ENCODE measurements around the gene RPP14. TPM values are rescaled to one million over a fixed set of nuclear protein-coding genes. Genes with fewer than 3 reads are reported as not detected.
"Not testable (repeated sequence)": the region's sequence is repeated elsewhere in the genome, so short reads cannot be mapped to it uniquely, and the experiment has no call there.

RPP14 gene
- total RNA-seq, 1 experiment from 2014 or later: 15.2 TPM

DNA sequence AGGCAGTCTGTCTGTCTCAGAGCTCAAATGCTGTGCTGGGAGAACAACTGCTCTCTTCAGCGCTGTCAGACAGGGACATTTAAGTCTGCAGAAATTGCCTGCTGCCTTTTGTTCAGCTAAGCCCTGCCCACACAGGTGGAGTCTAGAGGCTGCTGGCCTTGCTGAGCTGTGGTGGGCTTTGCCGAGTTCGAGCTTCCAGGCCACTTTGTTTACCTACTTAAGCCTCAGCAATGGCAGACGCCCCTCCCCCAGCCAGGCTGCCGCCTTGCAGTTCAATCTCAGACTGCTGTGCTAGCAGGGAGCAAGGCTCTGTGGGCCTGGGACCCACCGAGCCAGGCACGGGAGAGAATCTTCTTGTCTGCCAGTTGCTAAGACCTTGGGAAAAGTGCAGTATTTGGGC is 25.0 kb upstream of the RPP14 start:
- no peak overlapping the region for H3K4me3 ChIP-seq

DNA sequence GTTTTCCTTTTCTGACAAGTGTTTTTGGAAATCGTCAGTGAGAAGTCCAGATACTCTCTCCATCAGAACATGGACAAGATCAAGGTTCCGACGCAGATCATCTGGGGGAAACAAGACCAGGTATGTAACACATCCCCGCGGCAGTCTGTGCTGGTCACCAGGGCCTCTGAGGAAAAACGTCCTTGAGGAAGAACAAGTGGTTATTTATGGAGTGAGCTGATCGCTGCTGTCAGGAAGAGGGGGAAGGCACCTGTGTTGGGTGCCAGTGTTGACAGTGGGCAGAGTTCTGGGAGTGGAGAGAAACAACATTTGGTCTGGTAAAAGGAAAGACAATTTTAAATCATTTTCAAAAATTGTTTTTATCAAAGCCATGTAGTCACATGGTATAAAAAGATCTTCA is 20.7 kb upstream of the RPP14 start:
- DNase-seq: no peak
- Histone ChIP-seq H3K4me3 (no peak overlapping the region), H3K9me3 (replicated peaks) (no peaks in the 10 kb centered on the region), H3K36me3 (no peaks in the 10 kb centered on the region), H3K4me1 (no peaks in the 10 kb centered on the region), H3K27ac (no peak overlapping the region), H3K27me3 (no peaks in the 10 kb centered on the region)

More for the DNA sequence above, 25.0 kb upstream of the RPP14 start:
- DNase-seq: no peak
- H3K4me1 ChIP-seq: no peaks in the 10 kb centered on the region
- H3K36me3 ChIP-seq: no peaks in the 10 kb centered on the region
- no peaks in the 10 kb centered on the region for H3K27me3 ChIP-seq
- H3K27ac ChIP-seq: no peak overlapping the region
- H3K9me3 ChIP-seq (replicated peaks): no peaks in the 10 kb centered on the region

DNA sequence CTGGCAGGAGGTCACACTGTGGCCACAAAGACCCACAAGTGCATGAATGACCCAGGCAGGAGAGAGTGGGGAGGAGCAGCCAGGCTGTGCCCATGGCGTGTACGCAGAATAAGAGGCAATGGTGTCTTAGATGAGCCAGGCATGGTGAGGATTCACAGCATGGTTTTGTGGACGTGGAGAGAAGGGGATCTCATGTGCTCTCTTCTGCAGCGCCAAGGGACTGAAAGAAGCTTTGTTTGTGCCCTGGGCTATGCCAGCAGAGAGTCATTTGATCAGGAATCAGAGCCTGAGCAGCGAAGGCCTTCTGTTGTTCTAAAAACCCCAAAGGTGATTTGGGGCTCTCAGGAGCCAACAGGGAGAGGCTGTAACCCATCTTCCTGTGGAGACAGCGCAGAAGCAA is 18.7 kb upstream of the RPP14 start:
- Histone ChIP-seq H3K27me3 (no peaks in the 10 kb centered on the region), H3K36me3 (no peaks in the 10 kb centered on the region)

DNA sequence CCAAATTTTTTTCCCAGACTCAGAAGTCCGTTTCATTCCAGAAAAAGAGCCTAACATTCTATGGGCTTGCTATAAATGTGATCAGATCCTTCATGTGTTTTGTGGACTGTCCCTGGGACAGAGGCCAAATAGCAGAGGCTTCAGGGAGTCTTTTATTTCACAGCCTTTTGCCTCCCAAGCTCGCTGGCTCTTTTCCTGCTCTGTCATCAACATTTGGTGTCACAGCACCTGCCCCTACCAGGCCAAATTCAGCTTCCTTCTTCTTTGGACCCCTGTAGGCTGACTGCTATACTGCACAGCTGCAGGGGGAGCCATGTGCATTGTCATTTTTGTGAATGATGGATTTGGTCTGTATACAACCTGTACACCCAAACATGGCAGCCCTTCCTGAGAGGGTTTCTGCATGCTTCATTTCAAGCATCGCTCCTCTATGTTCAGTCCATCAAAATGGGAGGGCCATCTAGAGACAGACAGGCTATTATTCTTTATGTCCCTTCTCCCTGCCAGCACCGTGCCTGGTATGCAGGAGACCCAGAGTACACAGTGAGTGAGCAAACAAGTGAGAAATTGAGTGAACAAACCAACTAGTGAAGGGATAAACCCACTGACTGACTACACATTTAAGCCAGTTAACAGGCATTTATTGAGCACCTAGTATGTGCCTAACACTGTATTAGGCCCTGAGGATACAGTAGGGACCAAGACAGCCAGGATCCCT is 17.9 kb upstream of the RPP14 start:
- Histone ChIP-seq H3K4me1 (no peaks in the 10 kb centered on the region), H3K27ac (no peak overlapping the region), H3K4me3 (no peak overlapping the region), H3K27me3 (no peaks in the 10 kb centered on the region), H3K9me3 (replicated peaks) (no peaks in the 10 kb centered on the region), H3K36me3 (no peaks in the 10 kb centered on the region)
- no peak for DNase-seq

More for the DNA sequence above, 18.7 kb upstream of the RPP14 start:
- Histone ChIP-seq H3K4me3 (no peak overlapping the region), H3K4me1 (no peaks in the 10 kb centered on the region), H3K27ac (no peak overlapping the region), H3K9me3 (replicated peaks) (no peaks in the 10 kb centered on the region)
- DNase-seq: no peak

DNA sequence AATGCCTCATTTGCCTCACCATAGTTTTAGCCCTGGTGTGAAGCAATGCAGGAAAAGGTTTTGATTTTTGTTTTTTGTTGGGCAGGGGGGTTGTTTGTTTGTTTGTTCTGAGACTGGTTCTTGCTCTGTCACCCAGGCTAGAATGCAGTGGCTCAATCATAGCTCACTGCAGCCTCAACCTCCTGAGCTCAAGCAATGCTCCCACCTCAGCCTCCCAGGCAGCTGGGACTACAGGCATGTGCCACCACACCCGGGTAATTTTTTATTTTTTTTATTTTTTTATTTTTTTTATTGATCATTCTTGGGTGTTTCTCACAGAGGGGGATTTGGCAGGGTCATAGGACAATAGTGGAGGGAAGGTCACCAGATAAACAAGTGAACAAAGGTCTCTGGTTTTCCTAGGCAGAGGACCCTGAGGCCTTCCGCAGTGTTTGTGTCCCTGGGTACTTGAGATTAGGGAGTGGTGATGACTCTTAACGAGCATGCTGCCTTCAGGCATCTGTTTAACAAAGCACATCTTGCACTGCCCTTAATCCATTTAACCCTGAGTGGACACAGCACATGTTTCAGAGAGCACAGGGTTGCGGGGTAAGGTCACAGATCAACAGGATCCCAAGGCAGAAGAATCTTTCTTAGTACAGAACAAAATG is 17.0 kb upstream of the RPP14 start:
- H3K27me3 ChIP-seq; H3K9me3 ChIP-seq (replicated peaks); H3K4me1 ChIP-seq; H3K4me3 ChIP-seq; DNase-seq; H3K36me3 ChIP-seq; H3K27ac ChIP-seq: not testable (repeated sequence)

DNA sequence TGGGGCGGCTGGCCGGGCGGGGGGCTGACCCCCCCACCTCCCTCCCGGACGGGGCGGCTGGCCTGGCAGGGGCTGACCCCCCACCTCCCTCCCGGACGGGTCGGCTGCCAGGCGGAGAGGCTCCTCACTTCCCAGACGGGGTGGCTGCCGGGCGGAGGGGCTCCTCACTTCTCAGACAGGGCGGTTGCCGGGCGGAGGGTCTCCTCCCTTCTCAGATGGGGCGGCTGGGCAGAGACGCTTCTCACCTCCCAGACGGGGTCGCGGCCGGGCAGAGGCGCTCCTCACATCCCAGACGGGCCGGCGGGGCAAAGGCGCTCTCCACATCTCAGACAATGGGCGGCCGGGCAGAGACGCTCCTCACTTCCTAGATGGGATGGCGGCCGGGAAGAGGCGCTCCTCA is 15.6 kb upstream of the RPP14 start:
- H3K27me3 ChIP-seq; H3K36me3 ChIP-seq; H3K27ac ChIP-seq; H3K9me3 ChIP-seq (replicated peaks); H3K4me3 ChIP-seq; H3K4me1 ChIP-seq; DNase-seq: not testable (repeated sequence)

DNA sequence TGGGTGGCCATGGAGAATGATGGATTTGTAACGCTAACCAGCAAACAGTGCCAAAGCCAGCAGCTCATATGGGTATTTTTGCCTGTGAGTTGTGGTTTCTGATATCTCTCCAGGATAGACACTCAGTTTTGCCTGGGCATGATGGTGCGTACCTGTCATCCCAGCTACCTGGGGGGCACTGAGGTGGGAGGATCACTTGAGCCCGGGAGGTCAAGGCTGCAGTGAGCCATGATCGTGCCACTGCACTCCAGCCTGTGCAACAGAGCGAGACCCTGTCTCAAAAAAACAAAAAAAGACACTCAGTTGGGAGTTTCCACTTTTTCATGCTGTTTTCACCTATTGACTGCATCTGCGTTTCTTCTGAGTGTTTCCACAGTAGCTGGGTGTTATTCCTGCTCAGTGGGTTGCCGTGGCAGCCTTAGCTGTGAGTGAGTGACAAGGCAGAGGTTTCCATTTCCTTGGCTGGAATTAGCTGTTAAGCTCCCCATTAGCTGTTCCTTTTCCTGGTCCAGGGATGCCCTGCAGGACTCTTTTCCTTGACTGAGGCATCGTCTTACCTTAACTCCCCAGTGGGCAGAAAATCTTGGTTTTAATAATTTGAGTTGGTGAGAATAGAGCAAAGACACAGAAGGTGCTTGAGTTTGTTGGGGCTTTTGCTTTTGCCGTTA is 14.2 kb upstream of the RPP14 start:
- Histone ChIP-seq H3K9me3 (replicated peaks) (no peaks in the 10 kb centered on the region), H3K4me3 (no peak overlapping the region), H3K36me3 (no peaks in the 10 kb centered on the region), H3K4me1 (no peaks in the 10 kb centered on the region), H3K27me3 (no peaks in the 10 kb centered on the region), H3K27ac (no peak overlapping the region)
- DNase-seq: no peak

DNA sequence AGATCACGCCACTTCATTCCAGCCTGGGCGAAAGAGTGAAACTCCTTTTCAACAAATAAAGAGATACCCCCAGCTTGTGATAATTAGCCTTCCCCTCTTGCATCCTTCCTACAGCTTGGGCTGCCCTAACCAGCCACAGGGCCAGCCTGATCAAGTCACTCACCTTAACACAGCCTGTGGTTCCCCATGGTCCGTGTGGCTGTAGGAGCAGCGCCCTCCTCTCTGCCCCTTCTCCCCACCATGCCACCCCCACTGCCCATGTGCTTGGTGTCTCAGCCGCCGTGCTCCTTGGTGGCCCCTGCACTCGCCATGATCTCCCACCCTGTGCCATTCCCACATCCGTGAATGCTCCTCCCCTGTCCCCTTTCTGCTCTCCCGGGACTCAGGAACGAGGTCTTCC is 13.2 kb upstream of the RPP14 start:
- Histone ChIP-seq H3K36me3 (no peaks in the 10 kb centered on the region), H3K27me3 (no peaks in the 10 kb centered on the region)
- no peak for DNase-seq

DNA sequence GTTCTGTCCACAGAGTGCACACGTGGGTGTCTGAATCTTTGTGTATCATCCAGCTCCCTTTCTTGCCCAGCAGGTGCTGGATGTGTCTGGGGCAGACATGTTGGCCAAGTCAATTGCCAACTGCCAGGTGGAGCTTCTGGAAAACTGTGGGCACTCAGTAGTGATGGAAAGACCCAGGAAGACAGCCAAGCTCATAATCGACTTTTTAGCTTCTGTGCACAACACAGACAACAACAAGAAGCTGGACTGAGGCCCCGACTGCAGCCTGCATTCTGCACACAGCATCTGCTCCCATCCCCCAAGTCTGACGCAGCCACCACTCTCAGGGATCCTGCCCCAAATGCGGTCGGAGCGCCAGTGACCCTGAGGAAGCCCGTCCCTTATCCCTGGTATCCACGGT is 12.5 kb upstream of the RPP14 start:
- DNase-seq: no peak
- Histone ChIP-seq H3K27ac (no peak overlapping the region), H3K4me3 (no peak overlapping the region), H3K4me1 (no peaks in the 10 kb centered on the region), H3K9me3 (replicated peaks) (no peaks in the 10 kb centered on the region), H3K36me3 (no peaks in the 10 kb centered on the region), H3K27me3 (no peaks in the 10 kb centered on the region)

More for the DNA sequence above, 13.2 kb upstream of the RPP14 start:
- Histone ChIP-seq H3K4me1 (no peaks in the 10 kb centered on the region), H3K9me3 (replicated peaks) (no peaks in the 10 kb centered on the region), H3K27ac (no peak overlapping the region), H3K4me3 (no peak overlapping the region)

DNA sequence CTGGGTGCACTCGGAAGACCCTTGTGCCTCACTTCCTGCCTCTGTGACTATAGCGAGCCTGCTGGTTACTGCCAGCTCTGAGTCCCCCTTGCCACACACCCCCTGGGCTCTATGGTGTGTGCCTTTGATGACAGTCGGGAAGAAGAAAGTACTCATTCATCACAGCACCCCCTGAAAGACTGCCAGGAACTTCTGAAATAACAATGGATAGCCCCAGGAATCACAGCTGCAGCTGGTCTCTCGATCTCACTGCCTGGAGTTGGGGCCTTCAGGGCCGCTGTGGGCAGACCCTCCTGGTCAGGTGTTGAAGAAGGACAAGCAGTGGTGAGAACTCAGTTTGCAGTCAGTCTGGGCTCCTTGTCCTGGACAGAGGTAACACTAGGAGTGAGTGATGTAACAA is 9.8 kb upstream of the RPP14 start:
- Histone ChIP-seq H3K9me3 (replicated peaks) (no peaks in the 10 kb centered on the region), H3K36me3 (no peaks in the 10 kb centered on the region), H3K4me3 (no peak overlapping the region), H3K4me1 (no peaks in the 10 kb centered on the region), H3K27ac (no peak overlapping the region), H3K27me3 (no peaks in the 10 kb centered on the region)
- DNase-seq: peak; percentile 44 to 71

DNA sequence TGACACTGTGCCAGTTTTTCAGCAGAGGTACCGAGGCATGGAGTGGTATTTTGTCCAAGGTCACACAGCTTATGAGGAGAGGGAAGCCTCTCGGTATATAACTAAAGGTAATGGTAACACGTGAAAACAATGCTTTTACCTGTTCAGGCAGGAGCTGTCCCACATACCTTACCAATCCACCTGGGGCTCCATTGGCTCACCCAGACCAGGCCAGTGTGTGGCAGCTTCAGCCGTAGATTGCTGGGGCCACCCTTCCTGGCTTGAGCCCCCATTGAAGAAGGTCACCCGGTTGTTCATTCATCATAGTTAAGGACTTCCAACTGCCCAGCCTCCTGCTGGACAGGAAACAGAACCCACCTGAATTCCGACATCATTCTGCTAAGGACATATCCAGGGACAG is 9.2 kb upstream of the RPP14 start:
- no peak for DNase-seq
- Histone ChIP-seq H3K4me1 (no peaks in the 10 kb centered on the region), H3K4me3 (no peak overlapping the region), H3K27me3 (no peaks in the 10 kb centered on the region), H3K9me3 (replicated peaks) (no peaks in the 10 kb centered on the region), H3K36me3 (no peaks in the 10 kb centered on the region), H3K27ac (no peak overlapping the region)

DNA sequence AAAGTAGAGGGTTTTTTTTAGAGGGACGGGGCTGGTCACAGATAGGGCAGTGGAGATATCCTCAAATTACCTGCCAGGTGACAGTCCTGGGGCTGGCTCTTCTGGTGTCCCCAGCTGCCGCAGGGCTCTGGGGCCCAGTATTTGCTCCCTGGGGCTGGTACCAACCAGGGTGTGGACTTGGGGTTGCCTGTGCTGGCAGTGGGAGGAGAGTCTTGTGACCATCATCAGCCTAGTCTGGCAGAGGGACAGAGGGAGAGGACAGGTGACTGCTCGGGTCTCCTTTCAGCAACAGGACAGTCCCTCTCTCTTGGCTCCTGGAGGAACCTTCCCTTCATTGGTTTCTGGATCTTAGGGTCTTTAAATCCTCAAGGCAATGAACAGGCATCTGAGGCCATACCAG is 7.9 kb upstream of the RPP14 start:
- Histone ChIP-seq H3K36me3 (no peaks in the 10 kb centered on the region), H3K27ac (no peak overlapping the region), H3K9me3 (replicated peaks) (no peaks in the 10 kb centered on the region), H3K4me1 (no peaks in the 10 kb centered on the region), H3K27me3 (no peaks in the 10 kb centered on the region), H3K4me3 (no peak overlapping the region)
- DNase-seq: no peak

DNA sequence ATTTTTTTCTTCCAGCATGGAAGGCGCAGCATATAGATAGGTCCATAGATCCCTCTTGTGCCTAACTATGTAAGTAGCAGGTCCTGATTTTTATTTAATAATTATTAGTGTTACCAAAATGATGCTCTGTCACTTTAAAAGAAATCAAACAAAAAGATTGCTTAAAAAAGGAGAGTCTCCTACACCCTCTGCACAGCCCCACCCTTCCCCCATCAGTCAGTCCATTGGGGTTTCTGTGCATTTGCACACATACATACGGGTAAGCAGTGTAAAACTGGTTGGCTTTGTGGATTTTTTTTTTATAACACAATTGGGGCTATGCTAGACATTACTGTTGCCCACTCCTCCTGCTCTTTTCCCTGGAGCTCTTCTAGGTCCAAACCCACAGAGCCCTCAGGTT is 7.0 kb upstream of the RPP14 start:
- H3K4me1 ChIP-seq: no peaks in the 10 kb centered on the region
- no peak for DNase-seq
- H3K27ac ChIP-seq: no peak overlapping the region
- no peak overlapping the region for H3K4me3 ChIP-seq
- H3K9me3 ChIP-seq (replicated peaks): no peaks in the 10 kb centered on the region
- H3K36me3 ChIP-seq: no peaks in the 10 kb centered on the region
- no peaks in the 10 kb centered on the region for H3K27me3 ChIP-seq

DNA sequence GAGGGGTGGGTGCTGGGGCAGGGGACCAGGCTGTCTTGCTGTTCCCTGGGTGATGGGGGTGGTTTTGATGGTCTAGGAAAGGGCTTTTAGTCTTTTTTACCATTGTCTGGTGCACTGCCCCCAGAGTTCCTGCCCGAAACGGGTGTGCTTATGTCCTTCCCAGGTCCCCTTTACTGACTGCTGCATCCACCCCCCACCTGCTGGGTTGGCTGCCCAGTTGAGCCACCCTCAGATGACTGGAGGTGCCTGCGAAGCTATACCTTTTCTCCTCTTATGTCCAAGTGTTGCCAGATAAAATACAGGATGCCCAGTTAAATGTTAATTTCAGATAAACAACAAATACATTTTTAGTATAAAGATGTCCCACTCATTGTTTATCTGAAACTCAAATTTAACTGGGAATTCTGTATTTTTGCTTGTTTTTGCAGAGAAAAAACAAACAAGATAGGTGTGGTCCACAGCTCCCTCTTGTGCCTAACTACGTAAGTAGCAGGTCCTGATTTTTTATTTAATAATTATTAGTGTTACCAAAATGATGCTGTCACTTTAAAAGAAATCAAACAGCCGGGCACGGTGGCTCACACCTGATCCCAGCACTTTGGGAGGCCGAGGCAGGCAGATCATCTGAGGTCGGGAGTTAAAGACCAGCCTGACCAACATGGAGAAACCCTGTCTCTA is 6.1 kb upstream of the RPP14 start:
- H3K27ac ChIP-seq: no peak overlapping the region
- H3K4me3 ChIP-seq: no peak overlapping the region
- no peaks in the 10 kb centered on the region for H3K9me3 ChIP-seq (replicated peaks)
- H3K4me1 ChIP-seq: no peaks in the 10 kb centered on the region
- H3K27me3 ChIP-seq: no peaks in the 10 kb centered on the region
- DNase-seq: peak in 1 of 2 experiments; percentile 34
- no peaks in the 10 kb centered on the region for H3K36me3 ChIP-seq

DNA sequence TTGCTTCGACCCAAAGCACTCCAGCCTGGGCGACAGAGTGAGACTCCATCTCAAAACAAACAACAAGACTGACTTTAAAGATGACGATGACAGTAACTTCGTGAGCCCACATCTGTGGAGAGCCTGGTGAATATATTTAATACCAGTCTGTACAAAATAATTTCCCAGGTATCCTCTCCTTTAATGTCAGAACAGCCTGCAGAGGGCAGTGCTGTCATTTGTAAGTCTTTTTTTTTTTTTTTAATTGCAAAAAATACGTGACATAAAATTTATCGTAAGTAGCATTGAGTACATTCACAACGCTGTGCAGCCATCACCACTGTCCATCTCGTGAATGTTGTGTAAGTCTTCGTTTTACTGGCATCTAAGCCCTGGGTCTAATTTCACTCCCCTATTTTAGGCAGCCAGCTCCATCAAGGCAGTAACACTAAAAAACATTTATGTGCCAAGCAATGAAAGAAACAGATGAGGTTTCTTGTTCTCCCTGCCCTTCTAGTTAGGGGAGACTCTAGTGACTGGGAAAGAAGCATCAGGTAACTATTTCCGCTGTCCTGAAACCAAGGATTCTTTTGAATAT is 1.7 kb downstream of the RPP14 start:
- Histone ChIP-seq H3K4me3 (peak overlapping the region; percentile 82), H3K27me3 (no peaks in the 10 kb centered on the region), H3K27ac (no peak overlapping the region), H3K36me3 (peaks cover 21% of the 10 kb centered on the region), H3K9me3 (replicated peaks) (no peaks in the 10 kb centered on the region), H3K4me1 (no peaks in the 10 kb centered on the region)
- DNase-seq: peak; percentile 21 to 40

Data from SJCRH30 (cell line).